ENCODE data around the gene POLK.
A peak's percentile ranks its signal among the peaks of the same experiment; 100 is the strongest.
"Not testable (repeated sequence)": the region's sequence is repeated elsewhere in the genome, so short reads cannot be mapped to it uniquely, and the experiment has no call there.

POLK gene

GRCh38 chr5:75510836-75511434 lies 756 bp upstream of the POLK start:
- DNase-seq: peak; percentile 3

DNA sequence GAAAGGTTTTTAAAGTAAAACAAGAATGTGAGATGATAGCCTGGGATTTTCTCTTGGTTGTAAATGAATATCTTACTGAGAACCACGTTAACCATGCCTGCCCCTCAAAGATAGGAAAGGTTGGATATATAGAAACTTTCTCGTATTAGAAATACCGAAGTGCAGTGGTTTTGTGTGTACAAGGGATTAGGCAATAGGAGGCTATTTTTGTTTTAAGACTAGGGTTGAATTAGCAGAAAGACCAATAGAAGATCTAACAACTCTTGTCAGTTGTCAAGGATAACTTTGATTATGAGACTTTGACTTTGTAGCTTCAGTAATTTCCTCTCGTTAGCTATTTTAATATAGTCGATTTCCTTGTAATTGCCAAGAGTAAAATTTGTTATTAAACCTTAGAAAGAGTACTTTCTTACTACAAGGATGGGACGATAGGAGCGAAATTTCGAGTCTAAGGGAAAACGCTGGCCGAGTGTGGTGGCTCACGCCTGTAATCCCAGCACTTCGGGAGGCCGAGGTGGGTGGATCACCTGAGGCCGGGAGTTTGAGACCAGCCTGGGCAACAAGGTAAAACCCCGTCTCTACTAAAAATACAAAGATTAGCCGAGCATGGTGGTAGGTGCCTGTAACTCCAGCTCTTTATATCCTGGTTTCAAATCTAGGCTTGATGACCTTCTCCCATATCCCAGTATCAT lies 838 bp downstream of the POLK start:
- no peak for DNase-seq

DNA sequence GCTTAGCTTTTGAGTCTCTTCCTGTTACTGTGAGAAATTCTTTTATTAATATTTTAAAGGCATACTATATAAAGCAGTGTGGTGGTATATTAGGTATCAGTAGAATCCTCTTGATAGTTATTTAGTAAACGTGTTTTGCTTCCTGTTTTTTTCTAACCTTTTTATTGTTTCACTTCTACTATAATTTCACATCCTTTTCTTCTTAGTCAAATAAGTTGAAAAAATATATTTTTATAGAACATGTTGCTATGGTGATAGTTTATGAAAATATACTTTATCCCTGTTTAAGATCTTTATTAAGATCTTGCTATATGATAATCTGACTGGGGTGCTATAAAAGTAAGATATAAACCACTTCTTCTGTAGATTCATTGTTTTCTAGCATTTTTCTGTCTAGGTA lies 2.1 kb downstream of the POLK start:
- DNase-seq: no peak

DNA sequence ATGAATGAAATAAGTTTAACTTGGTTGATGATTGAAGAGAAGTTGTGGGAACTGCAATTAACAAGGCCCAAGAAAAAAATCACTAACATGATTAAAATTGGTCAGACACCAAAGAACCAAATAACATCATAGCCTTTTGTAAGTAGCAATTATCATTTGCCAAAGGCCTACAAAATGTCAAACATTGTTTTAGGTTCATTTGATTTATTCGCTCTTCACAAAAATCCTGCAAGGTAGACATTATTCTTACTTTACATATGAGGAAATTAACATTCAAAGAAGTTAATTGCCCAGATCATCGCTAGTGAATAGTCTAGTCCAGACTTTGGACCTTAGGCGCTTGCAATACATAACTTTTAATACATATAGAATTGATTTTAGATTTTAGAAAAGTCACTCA lies 2.6 kb downstream of the POLK start:
- DNase-seq: no peak

DNA sequence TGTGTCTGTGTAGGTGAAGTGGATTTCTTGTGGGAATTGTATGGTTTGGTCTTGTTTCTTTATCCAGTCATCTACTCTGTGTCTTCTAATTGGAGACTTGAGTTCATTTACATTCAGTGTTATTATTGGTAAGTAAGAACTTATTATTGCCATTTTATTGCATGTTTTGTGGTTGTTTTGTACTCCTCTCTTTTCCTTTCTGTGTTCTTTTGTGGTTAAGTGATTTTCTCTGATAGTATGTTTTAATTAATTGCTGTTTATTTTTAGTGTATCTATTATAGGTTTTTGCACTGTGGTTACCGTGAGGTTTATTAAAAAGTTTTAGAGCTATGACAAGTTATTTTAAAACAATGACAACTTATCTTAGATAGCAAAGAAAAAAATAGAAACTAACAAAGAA lies 8.1 kb downstream of the POLK start:
- no peak for DNase-seq

DNA sequence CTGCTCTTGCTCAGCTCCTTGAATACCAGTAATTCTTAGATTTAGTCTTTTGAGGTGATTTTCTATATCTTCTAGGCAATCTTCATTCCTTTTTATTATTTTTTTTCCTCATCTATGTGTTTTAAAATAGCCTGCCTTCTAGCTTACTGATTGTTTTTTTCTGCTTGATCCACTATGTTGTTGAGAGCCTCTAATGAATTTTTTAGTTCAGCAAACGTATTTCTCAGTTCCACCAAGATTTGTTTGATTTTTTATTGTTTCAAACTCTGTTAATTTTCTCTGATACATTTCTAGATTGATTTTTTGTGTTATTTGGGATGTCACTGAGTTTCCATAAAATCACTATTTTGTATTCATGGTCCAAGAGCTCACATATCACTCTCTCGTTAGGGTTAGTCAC lies 9.5 kb downstream of the POLK start:
- DNase-seq: no peak

GRCh38 chr5:75522025-75522424 lies 10.3 kb downstream of the POLK start:
- DNase-seq: no peak

GRCh38 chr5:75522542-75522941 lies 10.9 kb downstream of the POLK start:
- DNase-seq: no peak

GRCh38 chr5:75523275-75523674 lies 11.6 kb downstream of the POLK start:
- no peak for DNase-seq

DNA sequence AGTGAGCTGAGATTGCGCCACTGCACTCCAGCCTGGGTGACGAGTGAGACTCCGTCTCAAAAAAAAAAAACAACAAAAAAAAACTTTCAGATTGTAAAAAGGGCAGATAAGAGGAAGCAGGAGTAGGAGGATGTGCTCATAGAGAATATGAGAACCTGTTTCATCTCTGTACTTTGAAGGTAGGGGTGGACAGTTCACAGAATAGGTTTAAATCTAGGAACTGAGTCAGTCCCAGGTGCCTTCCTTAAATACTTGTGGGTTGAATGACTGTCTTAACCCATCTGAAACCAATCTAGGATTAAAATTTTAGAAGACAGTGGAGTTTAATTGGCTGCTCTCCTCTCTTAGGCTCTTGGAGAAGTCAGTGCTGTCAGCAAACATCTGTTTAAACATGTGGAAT lies 12.4 kb downstream of the POLK start:
- no peak for DNase-seq

DNA sequence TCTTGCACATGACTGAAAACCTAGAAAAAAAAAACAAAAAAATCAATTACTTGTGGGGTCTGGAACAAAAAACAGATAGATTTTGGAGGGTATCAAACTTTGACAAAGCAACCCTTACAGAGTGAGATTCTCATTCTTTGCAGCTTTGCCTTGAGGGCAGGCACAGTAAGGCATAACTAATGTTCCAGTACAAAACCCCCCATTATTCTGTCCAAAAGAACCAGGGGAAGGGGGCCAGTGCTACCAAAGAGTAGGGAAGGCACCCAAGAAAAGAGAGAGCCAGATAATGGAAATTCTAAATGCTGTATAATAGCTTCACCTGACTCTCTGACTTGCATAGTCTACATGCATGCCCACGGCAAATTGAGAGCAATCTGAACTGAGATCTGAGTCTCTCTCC lies 12.9 kb downstream of the POLK start:
- DNase-seq: no peak

DNA sequence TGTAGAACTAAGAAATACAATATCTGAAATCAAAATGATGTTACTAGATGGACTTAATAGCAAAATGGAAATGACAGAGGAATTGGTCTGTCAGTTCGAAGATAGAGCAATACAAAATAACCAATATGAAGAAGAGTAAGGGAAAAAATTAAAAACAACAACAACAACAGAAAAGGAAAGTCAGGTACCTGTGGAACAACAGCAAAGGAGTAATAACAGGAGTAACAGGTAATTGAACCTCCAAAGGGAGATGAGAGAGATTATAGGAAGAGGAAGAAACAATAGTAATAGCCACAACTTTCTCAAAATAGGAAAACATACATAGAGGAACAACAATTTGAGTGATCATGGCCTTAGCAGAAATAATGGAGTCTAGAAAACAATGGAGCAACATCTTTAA lies 13.7 kb downstream of the POLK start:
- DNase-seq: no peak

DNA sequence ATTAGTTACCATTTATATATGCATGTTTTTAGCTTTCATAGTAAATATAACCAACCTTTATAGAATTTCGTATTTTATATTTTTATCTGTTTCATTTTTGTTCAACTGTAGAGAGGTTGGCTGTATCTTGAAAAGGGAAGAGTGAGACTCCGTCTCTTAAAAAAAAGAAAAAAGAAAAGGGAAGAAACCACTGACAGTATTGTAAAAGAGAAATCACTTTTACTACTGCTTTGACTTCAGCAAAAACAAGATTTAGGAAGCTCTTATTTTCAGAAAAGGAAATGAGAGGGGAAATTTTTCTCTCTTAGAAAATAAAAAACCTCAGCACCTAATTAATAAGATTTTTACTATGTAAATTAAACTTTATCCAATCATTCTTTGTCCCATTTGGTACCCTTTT lies 14.4 kb downstream of the POLK start:
- DNase-seq: no peak

DNA sequence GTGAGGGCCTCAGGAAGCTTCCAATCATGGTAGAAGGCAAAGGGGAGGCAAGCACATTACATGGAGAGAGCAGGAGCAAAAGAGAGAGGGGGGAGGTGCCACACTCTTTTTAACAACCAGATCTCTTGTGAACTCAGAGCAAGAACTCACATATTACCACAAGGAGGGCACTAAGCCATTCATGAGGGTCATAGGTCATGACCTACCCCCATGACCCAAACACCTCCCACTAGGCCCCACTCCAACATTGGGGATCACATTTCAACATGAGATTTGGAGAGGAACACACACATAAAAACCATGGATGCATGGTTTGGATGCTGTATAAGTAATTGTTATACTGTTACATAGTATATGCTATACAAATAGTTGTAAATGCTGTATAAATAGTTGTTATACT lies 17.5 kb downstream of the POLK start:
- no peak for DNase-seq

DNA sequence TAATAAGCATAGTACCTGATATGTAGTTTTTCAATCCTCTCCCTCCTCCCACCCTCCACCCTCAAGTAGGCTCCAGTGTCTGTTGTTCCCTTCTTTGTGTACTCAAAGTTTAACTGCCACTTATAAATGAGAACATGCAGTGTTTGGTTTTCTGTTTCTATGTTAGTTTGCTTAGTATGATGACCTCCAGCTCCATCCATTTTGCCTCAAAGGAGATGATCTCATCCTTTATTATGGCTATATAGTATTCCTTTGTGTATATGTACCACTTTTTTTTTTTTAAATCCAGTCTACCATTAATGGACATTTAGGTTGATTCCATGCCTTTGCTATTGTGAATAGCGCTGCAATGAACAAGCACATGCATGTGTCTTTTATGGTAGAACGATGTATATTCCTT lies 20.5 kb downstream of the POLK start:
- no peak for DNase-seq

- DNase-seq: not testable (repeated sequence)
Measured at GRCh38 chr5:75533716-75534115, 22.0 kb downstream of the POLK start.

DNA sequence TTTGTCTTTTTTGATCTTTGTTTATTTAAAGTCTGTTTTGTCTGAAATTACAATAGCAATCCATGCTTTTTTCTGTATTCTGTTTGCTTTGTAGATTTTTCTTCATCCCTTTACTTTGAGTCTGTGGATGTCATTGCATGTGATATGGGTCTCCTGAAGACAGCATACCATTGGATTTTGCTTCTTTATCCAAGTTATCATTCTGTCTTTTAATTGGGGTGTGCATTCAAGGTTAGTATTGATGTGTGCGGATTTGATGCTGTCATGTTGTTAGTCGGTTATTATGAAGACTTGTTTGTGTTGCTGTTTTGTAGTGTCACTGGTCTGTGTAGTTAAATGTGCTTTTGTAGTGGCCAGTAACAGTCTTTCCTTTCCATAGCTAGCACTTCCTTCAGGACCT lies 23.0 kb downstream of the POLK start:
- no peak for DNase-seq

- no peak for DNase-seq
Measured at GRCh38 chr5:75536147-75536546, 24.5 kb downstream of the POLK start.

GRCh38 chr5:75536694-75537360 lies 25.1 kb downstream of the POLK start:
- no peak for DNase-seq

DNA sequence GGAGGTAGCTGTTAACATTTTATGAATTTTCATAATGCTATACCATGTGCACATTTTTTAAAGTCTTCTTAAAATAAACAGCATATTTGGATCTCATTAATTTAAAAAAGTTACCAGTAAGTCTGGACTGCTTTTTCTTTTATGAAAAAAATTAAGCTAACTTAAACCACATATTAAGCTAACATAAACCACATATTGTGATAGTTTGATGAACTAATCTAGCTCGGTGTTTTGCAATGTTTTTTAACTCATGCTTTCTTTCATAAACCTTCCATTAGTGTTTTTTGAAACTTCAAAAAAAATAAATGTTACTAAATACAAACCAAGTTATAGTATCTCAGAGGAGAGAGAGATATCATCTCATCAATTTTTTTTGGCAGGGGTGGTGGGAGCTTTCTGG lies 26.5 kb downstream of the POLK start:
- DNase-seq: no peak

GRCh38 chr5:75545131-75545530 lies 33.4 kb downstream of the POLK start:
- no peak for DNase-seq

- no peak for DNase-seq
Measured at GRCh38 chr5:75546830-75547229, 35.1 kb downstream of the POLK start.

DNA sequence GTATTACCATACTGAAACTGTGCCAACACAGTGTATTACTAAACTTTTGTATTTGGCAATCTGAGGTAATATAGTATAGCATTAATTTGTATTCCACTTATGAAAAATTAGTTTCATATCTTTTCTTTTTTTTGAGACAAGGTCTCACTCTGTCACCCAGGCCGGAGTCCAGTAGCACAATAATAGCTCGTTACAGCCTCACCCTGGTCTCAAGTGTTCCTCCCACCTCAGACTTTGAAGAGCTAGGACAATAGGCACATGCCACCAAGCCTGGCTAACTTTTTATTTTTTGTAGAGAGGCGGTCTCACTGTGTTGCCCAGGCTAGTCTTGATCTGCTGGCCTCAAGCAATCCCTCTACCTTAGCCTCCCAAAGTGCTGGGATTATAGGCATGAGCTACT lies 36.1 kb downstream of the POLK start:
- no peak for DNase-seq

GRCh38 chr5:75550597-75550996 lies 38.9 kb downstream of the POLK start:
- no peak for DNase-seq

DNA sequence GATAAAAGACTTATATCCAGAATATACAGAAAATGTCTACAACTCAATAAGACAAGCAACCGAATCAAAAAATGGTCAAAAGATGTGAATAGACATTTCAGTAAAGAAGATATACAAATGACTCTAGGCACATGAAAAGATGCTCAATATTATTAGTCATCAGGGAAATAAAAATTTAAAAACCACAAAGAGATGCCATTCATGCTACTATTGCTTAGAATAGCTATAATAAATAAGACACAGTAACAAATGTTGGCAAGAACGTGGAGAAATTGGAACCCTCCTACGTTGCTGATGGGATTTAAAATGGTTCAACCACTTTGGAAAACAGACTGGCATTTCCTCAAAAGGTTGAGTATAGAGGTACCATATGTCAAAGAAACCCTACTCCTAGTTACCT lies 39.8 kb downstream of the POLK start:
- DNase-seq: no peak

All from NCI-H510A (cell line).